HG02642 (cell line): Measurements from ENCODE around the gene SF1.

ENCODE experiments used
- ATAC-seq: cut with Tn5 transposase; IDR thresholded peaks from one replicate; pipeline ENCODE4 v1.9.1; 2021; ENCODE audit warnings: mild to moderate bottlenecking; ENCODE audit not compliant: unreplicated experiment, poor library complexity

Gene SF1

DNA sequence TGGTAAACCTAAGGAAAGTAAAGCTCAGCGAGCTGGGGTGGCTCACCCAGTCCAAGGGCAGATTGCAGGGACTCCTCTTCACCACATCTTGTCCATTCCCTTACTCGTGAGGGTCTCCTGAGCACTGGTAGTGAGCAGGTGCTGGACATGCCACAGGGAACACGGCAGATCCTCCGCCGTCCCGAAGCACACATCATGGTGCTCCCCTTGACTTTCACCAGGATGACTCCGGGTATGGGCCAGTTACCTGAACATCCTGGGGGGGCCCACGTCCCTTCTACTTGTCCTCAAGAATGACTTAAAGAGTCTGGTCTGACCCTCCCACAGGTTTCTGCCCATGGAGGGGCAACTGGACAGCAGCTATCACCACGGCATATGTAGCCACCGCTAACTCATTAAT lies 8.0 kb upstream of the SF1 start:
- ATAC-seq: no peak

DNA sequence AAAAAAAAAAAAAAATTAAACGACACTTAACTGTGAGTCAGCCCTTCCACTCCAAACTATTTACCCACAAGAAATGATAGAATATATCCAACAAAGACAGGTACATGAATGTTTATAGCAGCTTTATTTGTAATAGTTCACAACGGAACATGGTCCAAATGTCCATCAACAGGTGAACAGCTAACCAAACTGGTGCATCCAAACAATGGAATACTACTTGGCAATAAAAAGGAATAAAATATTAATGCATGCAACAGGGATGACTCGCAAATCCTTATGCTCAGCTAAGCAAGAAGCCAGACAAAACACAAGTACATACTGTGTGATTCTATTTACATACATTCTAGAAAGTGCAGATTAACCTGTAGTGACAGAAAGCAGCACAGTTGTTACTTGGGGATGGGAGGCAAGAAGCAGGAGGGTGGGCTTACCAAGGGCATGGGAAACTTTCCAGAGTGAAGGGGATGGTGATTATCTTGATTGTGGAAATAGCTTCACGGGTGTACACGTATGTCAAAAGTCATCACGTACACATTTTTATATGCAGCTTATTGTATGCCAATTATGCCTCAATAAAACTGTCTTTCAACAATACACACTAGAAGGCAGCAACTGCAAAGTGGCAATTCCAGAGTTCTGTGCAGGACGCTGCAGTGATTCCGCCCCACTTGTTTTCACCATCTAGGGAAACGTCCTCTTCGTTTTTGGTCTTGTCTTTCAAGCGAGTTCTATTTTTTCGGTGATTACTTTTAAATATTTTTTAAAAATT lies 6.7 kb upstream of the SF1 start:
- no peak for ATAC-seq

DNA sequence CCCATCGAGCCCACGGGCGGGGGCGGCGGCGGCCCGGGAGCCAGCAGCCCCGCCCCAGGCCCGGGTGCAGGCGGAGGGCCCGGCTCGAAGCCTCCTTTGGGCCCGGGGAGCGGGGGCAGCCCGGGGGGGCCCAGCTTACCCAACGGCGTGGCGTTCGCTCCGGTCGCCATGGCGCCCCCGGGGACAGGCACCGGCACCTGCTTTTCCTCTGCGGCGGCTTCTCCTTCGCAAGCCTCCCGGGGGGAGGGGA lies 194 bp downstream of the SF1 start:
- peak; percentile 20 for ATAC-seq

DNA sequence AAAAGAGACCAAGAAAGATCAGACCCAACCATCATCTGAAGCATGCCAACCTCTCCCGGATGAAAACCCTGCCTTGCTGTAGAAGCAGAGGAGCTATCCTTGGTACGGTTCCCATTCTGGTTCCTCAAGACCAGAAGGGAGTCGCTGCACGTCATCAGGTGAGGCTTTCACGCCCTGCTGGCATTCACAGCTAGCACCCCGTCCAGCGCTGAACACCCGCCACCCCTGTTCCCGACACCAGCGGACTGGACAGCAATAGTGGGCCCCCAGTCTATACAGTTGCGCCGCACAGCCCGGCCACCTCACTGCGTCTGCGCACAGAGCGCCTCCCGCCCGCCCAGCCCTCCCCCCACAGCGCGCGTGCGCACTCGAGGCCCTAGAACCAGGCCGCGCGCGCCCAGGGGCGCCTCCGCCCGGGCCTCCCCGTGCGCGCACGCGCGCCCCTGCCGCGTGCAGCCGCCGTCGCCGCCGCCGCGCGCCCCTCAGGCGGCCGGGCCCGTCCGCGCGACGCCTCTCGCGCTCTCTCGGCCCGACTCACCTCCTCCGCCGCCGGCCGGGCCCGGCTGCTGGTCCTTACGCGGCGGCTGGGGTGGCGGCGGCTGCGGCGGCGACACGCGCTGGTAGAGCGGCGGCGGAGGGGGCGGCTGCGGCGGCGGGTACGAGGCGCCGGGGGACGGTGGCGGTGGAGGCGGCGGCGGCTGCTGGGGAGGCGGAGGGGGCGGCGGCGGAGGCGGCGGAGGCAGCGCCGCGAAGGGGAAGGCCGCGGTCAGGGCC lies 706 bp downstream of the SF1 start:
- peak; percentile 35 for ATAC-seq

DNA sequence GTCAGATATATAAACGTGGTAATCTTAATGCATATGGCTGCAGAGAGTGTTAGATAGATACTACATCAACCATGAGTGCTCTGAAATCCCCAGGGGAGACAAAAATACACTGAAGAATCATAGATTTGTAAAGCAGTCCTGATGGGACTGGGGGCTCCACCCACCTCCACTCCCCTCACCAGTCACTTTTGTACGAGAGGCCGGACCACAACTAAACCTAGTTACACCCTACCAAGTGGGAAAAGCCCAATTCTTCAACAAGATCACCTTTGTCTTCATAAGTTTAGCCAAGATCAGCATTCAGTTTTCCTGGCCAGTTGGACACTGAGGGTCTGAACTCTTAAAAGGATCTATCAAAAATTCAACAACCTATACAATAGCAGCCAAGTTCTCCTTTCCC lies 1.5 kb downstream of the SF1 start:
- no peak for ATAC-seq

DNA sequence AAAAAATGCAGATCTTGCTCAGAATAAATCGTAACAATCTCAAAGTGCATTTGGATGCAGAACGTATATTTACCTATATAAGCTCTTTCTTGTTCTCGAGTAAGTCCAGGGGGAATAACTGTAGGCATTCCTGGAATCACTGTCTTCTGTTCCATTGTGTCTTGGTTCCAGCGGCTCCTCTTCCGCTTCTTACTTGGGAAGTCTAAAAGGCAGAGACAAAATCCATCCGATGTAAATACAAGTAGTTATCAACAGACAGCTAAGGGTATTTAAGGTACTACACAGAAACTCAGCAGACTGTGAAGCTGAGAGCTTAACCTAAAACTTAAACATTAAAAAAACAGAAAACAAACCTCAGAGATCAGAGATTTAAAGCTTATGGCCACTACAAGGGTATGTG lies 1.9 kb downstream of the SF1 start:
- ATAC-seq: no peak

DNA sequence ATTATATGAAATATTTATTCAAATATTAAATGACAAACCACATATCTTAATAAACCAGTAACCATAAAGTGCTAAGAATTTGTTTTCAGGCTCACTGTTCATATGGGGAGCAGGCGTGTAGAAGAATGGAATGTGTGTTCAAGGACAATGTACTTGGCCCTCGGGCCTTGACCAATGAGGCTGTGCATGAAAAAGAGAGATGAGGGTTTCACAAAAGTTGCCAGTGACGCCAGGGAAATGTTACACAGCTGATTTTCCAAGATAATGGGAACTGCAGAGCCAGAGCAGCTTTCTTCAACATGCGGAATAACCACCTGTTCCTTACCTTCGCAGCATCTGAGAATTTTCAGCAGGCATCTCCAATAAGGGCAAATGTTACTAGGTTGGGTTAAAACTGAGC lies 4.2 kb downstream of the SF1 start:
- ATAC-seq: no peak

DNA sequence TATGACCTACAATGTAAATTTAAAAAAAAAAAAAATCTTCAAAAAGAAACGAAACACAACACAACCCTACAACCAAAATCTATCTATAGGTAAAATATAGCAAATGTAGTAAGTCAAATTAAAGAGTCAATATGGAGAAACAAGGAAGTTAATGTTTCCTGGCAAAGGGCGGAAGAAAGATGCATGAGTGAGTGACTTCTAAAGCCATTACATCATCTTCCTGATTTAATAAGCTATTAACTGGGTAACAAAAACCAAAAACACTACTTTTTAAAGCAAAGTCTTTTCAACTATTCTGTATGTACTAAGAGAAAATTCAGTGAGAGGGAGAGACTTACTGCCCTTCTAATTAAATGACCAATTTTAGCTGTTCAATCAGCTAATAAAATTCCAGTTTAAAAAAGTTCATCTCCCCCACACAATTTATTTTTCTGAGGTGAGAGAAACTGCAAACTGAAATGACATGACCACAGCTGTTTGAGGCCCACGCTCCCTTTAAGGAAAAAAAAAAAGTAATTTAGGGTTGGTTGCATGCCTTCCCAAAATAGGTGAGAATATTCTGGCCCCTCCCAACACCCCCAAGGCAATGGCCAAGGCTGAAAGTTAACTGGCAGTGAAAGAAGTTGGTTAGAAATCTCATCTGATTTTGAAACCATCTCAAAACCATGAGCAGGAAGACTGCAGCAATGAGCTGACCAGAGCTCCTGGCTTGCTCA lies 5.9 kb downstream of the SF1 start:
- no peak for ATAC-seq

DNA sequence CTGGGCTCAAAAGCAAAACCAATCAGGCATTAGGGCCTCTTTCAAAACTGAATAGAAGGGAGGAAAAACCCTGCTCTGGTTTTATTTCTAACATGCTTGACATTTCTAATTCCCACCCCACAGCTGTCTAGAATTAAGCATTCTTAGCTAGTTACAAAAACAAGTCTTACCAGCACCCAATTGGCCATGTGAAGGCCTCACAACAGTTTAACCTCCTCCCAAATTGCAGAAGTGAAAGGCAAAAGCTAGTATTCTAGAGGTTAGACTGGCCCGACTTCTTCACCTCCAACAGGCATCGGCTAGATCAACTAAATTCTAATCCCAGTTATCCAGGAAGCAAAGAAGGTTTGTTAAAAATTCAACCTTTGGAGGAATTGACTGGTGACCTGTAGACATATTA lies 6.5 kb downstream of the SF1 start:
- peak; percentile 51 for ATAC-seq

DNA sequence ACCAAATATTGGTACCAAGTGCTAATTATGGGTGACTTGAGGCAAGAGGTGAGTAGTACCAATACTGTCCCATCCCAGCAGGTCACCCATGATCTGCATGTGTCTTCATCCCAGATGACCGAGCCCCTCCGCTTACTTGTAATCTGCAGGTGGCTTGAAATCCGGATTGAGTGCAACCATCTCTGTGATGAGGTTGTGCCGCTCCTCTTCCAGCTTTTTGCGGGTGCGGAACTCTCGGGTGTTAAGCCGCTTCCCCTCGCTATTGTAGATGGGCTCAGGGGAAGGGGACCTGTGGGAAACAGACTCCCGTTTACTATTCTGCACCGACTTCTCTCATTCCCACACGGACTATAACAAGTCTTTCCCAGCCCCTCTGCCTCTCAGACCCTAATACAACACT lies 8.2 kb downstream of the SF1 start:
- ATAC-seq: no peak

DNA sequence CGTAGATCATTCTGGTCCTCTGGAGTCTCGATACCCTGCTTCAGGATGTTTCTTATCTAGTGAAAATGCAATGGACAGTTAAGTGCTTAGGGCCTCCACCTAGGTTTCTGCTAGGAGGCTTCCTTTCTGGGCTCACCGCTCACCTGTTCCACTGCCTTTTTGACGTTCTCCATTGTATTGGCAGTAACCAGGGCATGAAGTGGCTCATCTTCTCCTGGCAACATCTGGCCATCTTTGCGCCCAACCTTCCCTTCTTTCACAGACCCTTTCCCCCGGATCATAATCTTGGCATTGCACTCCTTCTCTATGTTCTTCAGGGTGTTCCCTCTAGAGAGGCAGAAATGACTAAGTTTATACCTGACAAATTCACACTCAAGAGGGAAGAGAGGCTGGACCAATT lies 9.1 kb downstream of the SF1 start:
- ATAC-seq: no peak

DNA sequence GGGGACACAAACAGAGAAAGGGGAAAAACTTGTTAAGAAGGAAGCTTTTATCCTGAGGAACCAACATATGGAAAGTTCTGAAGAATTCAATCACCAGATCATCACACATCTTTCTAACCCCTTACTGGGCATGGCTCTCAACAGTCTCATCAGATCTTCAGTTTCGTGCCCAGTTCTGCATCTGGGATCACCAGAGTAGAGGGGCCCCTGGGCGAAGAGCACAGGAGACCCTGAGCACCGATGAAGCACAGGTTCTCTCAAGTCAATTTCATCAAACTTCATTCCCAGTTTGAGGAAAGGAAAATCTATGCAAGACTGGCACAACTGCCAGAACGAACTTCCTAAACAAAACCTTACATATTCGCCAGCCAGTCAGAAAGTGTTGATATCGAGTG lies 10.0 kb downstream of the SF1 start:
- no peak for ATAC-seq

DNA sequence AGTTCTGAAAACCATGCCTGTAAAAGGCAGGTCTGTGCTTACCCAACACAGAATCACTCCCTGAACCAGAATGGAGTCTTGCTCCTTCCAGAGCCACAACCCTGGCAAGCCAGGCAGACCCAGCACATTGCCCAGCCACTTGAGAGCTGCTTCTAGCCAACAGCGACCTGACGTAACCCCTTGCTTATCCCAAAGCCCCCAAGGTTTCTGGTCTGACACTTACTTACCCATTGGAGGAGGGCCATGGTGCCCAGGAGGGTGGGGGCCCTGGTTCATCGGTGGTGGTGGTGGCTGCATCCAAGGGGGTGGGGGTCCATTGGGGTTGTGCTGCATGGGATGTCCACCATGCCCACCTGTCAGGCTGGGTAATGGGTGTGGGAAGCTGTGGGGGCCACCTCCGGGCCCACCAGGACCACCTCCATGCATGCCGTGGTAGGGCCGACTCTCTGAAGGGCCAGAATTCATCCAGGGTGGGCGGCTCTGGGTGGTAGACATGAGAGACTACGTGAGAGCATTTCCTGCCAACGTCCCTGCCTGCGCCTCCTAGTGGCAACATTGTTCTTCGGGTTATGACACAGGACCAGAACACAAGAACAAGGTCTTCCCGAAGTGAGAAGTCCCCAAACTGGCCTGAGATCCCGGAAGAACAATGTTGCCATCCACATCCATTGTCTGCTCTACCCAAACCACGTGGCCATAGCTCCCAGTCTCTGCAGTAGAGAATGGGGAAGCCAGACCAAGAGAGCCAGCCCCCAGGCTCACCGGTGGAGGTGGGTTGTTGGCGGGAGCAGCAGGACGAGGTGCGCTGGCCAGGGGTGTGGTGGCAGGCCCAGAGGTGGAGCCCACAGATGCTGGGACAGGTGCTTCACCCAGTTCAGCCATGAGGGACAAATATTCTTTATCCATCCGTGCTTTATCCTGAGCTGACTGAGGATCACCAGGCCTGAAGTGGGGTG lies 10.7 kb downstream of the SF1 start:
- no peak for ATAC-seq

DNA sequence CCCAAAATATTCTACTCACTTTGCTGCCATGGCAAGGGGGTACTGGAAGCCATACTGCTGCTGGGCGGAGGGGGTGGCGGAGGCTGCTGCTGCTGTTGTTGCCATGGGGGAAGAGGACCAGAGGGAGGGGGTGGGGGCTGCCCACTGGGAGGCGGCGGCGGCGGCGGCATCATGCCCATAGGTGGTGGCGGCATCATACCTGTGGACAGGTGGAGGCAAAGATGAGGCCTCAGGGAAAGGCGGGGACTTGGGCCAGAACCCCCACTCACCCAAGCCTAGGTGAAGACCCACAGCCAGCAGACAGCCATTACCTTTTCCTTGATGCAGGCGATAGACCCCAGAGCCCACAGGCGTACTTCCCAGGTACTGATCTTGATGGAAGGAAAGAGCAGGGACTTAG lies 11.5 kb downstream of the SF1 start:
- ATAC-seq: no peak

DNA sequence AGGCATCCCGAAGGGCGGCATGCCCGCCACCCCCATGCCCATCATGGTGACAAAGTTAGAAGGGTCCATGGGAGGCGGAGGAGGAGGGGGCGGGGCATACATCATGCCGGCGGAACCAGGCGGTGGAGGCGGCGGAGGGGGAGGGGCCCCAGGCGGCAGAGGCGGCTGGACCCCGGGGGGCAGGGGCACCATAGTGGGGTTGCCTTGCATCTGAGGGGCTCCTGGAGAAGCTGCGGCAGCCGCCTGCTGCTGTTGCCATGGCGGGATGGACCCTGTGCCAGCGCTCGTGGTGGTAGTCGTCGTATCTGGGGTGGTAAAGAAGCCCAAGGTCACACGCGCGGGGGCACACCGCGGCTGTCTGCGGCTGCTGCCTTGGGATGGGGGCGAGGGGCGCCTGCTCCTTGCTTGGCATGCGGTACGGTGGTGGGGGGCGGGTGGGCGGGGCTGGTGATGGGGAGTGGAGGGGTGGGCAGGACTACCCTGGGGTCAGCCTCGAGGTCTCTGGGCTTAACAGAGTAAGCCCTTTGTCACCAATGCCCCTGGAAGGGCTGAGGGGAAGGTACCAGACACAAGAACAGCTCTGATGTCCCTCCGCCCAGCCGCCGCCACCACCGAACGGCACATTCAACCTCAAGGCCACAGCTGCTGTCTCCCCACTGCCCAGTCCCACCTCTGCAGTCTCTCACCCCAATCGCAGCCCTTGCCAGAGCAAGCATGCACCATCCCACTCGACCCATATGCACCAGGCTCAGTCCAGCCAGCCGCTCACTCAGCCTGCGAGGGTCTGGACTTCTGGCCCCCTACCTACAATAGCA lies 12.3 kb downstream of the SF1 start:
- ATAC-seq: no peak

DNA sequence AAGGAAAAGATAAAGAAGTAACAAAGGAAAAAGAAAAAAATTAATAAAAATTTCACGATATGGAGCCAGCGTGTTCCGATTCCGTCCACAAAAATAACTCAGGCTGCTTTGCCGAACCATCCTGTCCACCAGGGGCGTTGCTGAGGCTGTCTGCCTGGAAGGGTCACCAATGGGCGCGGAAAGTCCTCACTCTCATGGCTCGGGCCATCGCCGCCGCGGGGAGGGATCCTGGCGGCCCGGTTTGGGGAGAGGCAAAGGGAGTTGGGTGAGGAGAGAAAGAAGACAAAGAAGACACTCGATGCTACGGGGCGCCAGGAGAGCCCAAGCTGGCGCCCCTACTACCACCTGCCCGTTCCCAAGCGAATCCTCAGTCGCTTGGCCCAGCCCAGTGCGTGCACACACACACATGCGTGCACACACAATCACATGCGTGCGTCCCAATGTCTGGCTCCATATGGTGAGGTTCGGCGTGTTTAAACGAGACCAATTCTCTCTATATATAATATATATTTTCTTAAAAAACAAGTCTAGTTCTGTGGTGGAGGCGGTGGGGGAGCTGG lies 13.0 kb downstream of the SF1 start:
- no peak for ATAC-seq

DNA sequence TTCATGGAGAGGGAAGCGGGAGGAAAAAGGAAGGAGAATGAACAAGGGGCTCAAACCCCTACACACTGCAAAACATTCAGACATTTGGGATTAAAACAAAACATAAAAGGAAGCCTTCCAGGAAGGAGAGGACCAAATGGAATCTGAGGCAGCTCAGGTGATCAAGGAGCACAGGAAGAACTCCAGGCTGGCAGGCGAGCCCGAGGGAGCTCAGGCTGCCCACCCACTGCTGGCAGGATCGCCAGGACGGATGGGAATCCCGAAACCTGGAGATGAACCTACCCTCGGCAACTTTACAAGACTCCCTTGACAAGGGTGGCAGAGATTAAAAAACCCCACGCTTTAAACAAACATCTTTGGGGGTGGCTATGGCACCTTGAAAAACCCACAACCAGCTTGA lies 13.6 kb downstream of the SF1 start:
- ATAC-seq: no peak

DNA sequence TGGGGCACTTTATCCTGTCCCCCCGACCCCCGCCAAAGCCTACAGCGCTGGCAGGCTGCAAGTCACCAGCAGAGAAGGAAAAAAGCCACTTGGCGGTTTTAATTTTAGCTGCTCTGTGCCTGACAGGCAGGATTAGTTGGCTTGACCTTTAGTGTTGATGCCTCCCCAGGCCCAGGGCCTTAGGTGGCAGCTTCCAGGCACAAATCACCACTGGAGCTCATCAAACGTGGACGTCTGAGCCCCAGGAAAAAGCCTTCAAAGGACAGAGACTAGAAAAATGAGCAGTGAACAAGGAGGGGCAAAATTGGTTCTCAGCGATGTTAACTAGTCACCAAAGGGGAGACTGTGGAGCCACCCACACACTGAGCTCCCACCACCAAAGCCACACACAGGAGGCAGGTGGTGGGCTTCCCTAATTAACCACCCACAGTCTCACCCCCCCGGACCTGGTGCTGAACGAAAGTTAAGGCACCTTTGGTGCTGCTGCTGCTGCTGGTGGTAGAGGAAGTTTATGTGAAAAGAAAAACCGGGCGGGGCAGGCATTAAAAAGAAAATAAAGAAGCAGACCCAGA lies 14.2 kb downstream of the SF1 start:
- ATAC-seq: no peak

DNA sequence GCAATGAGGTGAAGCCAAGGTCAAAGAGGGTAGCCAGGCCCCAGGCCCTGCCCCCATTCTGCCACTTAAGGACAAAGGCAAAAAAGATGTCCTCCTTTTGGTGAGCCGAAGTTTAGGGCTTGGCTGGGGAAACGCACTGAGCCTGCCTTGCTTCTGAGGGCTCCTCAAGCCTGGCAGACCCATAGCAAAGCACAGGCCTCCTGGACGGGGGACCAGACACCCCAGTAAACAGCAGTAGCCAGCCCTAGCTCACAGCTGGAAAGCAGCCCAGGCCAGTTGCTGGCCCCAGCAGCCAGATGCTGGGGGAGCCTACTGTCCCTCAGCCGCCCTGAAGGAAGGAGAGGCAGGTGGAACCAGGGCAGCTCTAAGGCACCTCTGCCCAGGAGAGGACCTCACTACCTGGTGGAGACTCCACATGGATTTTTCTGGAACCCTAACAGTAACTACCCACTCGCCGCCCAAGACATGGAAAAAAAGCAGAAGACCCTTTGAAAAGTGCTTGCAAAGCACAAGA lies 14.8 kb downstream of the SF1 start:
- no peak for ATAC-seq
